GM21447 (cell line): ENCODE measurements around the gene STAG1.
A peak's percentile ranks its signal among the peaks of the same experiment; 100 is the strongest.
"Not testable (repeated sequence)": the region's sequence is repeated elsewhere in the genome, so short reads cannot be mapped to it uniquely, and the experiment has no call there.

ENCODE experiments used
- ATAC-seq: cut with Tn5 transposase; IDR thresholded peaks from one replicate; pipeline ENCODE4 v1.9.1; 2021; ENCODE audit not compliant: unreplicated experiment

Gene STAG1

GRCh38 chr3:136414476-136414875 lies 337.7 kb downstream of the STAG1 start:
- ATAC-seq = no peak

GRCh38 chr3:136412307-136412706 lies 339.9 kb downstream of the STAG1 start:
- no peak for ATAC-seq

GRCh38 chr3:136409549-136409948 lies 342.6 kb downstream of the STAG1 start:
- ATAC-seq = no peak

- no peak for ATAC-seq
Observed at GRCh38 chr3:136404056-136404455, 348.1 kb downstream of the STAG1 start.

GRCh38 chr3:136396916-136397315 lies 355.3 kb downstream of the STAG1 start:
- no peak for ATAC-seq

GRCh38 chr3:136390574-136390973 lies 361.6 kb downstream of the STAG1 start:
- ATAC-seq = no peak

- ATAC-seq = no peak
Observed at GRCh38 chr3:136387031-136387430, 365.1 kb downstream of the STAG1 start.

- ATAC-seq = no peak
Observed at GRCh38 chr3:136385457-136385856, 366.7 kb downstream of the STAG1 start.

GRCh38 chr3:136381051-136381450 lies 371.1 kb downstream of the STAG1 start:
- ATAC-seq = no peak

- no peak for ATAC-seq
Observed at GRCh38 chr3:136380530-136380929, 371.6 kb downstream of the STAG1 start.

- no peak for ATAC-seq
Observed at GRCh38 chr3:136378011-136378410, 374.2 kb downstream of the STAG1 start.

GRCh38 chr3:136377508-136377907 lies 374.7 kb downstream of the STAG1 start:
- ATAC-seq = no peak

GRCh38 chr3:136375800-136376199 lies 376.4 kb downstream of the STAG1 start:
- ATAC-seq = not testable (repeated sequence)

GRCh38 chr3:136366289-136366688 lies 385.9 kb downstream of the STAG1 start:
- no peak for ATAC-seq

GRCh38 chr3:136353461-136353860 lies 398.7 kb downstream of the STAG1 start:
- ATAC-seq = peak; percentile 69

- ATAC-seq = no peak
Observed at GRCh38 chr3:136351905-136352304, 400.3 kb downstream of the STAG1 start.

GRCh38 chr3:136351351-136351750 lies 400.8 kb downstream of the STAG1 start:
- no peak for ATAC-seq

GRCh38 chr3:136350557-136350956 lies 401.6 kb downstream of the STAG1 start:
- no peak for ATAC-seq

- ATAC-seq = no peak
Observed at GRCh38 chr3:136350132-136350531, 402.0 kb downstream of the STAG1 start.

- ATAC-seq = no peak
Observed at GRCh38 chr3:136346486-136346885, 405.7 kb downstream of the STAG1 start.

GRCh38 chr3:136343873-136344555 lies 408.2 kb downstream of the STAG1 start:
- ATAC-seq = no peak

GRCh38 chr3:136343446-136343845 lies 408.7 kb downstream of the STAG1 start:
- ATAC-seq = no peak
